Osteocyte (in vitro differentiated cells): ENCODE data around the gene POU4F3. TPM values are rescaled to one million over a fixed set of nuclear protein-coding genes. Genes with fewer than 3 reads are reported as not detected.

Experiments used
- DNase-seq: peaks from one replicate; pipeline ENCODE4 v3.0.0; 2021; ENCODE audit warnings: mixed read lengths; ENCODE audit not compliant: unreplicated experiment; ENCODE audit errors: extremely low spot score
- H3K27ac Mint-ChIP-seq: one replicate; pipeline ENCODE4 v1.8.0; 2021; ENCODE audit warnings: mild to moderate bottlenecking, mixed read lengths; ENCODE audit not compliant: unreplicated experiment
- H3K27me3 Mint-ChIP-seq: one replicate; pipeline ENCODE4 v1.8.0; 2021; ENCODE audit warnings: mixed read lengths; ENCODE audit not compliant: unreplicated experiment
- H3K36me3 Mint-ChIP-seq: one replicate; pipeline ENCODE4 v1.8.0; 2021; ENCODE audit warnings: mixed read lengths; ENCODE audit not compliant: unreplicated experiment
- H3K4me1 Mint-ChIP-seq: one replicate; pipeline ENCODE4 v1.8.0; 2021; ENCODE audit warnings: mixed read lengths; ENCODE audit not compliant: unreplicated experiment
- H3K4me3 Mint-ChIP-seq: one replicate; pipeline ENCODE4 v1.8.0; 2021; ENCODE audit warnings: mild to moderate bottlenecking, moderate library complexity, mixed read lengths; ENCODE audit not compliant: unreplicated experiment
- H3K9me3 Mint-ChIP-seq: one replicate; pipeline ENCODE4 v1.8.0; 2021; ENCODE audit warnings: mixed read lengths; ENCODE audit not compliant: unreplicated experiment
- CTCF ChIP-seq: fragments of 200-600 bp; sonication (generic); IDR thresholded peaks from 2 replicates; pipeline ENCODE4 v1.5.0; 2021; ENCODE audit warnings: antibody characterized with exemption, mild to moderate bottlenecking, moderate library complexity
- total RNA-seq: library from RNA; stranded (reverse); gene quantifications from 2 replicates; pipeline ENCODE4 v1.2.1, GENCODE V29; 2021

Gene POU4F3
- total RNA-seq, 1 donor from 2014 or later: not detected

- TF ChIP-seq CTCF: no peak
- no peaks in the 10 kb centered on the region for H3K9me3 Mint-ChIP-seq
- DNase-seq: no peak
- H3K27me3 Mint-ChIP-seq: peaks cover 26% of the 10 kb centered on the region
- no peak overlapping the region for H3K27ac Mint-ChIP-seq
- no peak overlapping the region for H3K4me3 Mint-ChIP-seq
- no peaks in the 10 kb centered on the region for H3K4me1 Mint-ChIP-seq
- H3K36me3 Mint-ChIP-seq: no peaks in the 10 kb centered on the region
These were observed 18.5 kb downstream of the POU4F3 start for GRCh38 chr5:146357126-146357525.

- H3K27me3 Mint-ChIP-seq: peaks cover 34% of the 10 kb centered on the region
- no peaks in the 10 kb centered on the region for H3K36me3 Mint-ChIP-seq
- H3K4me1 Mint-ChIP-seq: no peaks in the 10 kb centered on the region
- no peak overlapping the region for H3K4me3 Mint-ChIP-seq
- no peak overlapping the region for H3K27ac Mint-ChIP-seq
- no peak for DNase-seq
- no peaks in the 10 kb centered on the region for H3K9me3 Mint-ChIP-seq
- TF ChIP-seq CTCF: no peak
These were observed 21.2 kb downstream of the POU4F3 start for GRCh38 chr5:146359836-146360235.

GRCh38 chr5:146363161-146363874 is 24.7 kb downstream of the POU4F3 start:
- no peak overlapping the region for H3K27ac Mint-ChIP-seq
- TF ChIP-seq CTCF: no peak
- no peaks in the 10 kb centered on the region for H3K4me1 Mint-ChIP-seq
- no peaks in the 10 kb centered on the region for H3K36me3 Mint-ChIP-seq
- DNase-seq: no peak
- H3K9me3 Mint-ChIP-seq: no peaks in the 10 kb centered on the region
- peaks cover 37% of the 10 kb centered on the region for H3K27me3 Mint-ChIP-seq
- H3K4me3 Mint-ChIP-seq: no peak overlapping the region

GRCh38 chr5:146365618-146366017 is 27.0 kb downstream of the POU4F3 start:
- no peak for DNase-seq
- H3K4me3 Mint-ChIP-seq: no peak overlapping the region
- H3K4me1 Mint-ChIP-seq: no peaks in the 10 kb centered on the region
- no peak for TF ChIP-seq CTCF
- no peaks in the 10 kb centered on the region for H3K36me3 Mint-ChIP-seq
- H3K27me3 Mint-ChIP-seq: peaks cover 31% of the 10 kb centered on the region
- H3K9me3 Mint-ChIP-seq: no peaks in the 10 kb centered on the region
- H3K27ac Mint-ChIP-seq: no peak overlapping the region

GRCh38 chr5:146366904-146367303 is 28.3 kb downstream of the POU4F3 start:
- Mint-ChIP-seq H3K4me3 (no peak overlapping the region), H3K27me3 (peaks cover 24% of the 10 kb centered on the region), H3K9me3 (no peaks in the 10 kb centered on the region), H3K36me3 (no peaks in the 10 kb centered on the region), H3K27ac (no peak overlapping the region), H3K4me1 (no peaks in the 10 kb centered on the region)
- no peak for TF ChIP-seq CTCF
- no peak for DNase-seq
